HG03378 (cell line): ENCODE results near the gene CFAP299.

ENCODE experiments used
- ATAC-seq: cut with Tn5 transposase; IDR thresholded peaks from one replicate; pipeline ENCODE4 v1.9.1; 2021; ENCODE audit warnings: mild to moderate bottlenecking, moderate library complexity; ENCODE audit not compliant: unreplicated experiment

CFAP299 gene

GRCh38 chr4:80492761-80493160 lies 157.2 kb downstream of the CFAP299 start:
- ATAC-seq = peak; percentile 60

GRCh38 chr4:80495865-80496264 lies 160.3 kb downstream of the CFAP299 start:
- no peak for ATAC-seq

- no peak for ATAC-seq
Observed at GRCh38 chr4:80498725-80499124, 163.2 kb downstream of the CFAP299 start.

GRCh38 chr4:80500613-80501012 lies 165.1 kb downstream of the CFAP299 start:
- ATAC-seq = no peak

- ATAC-seq = no peak
Observed at GRCh38 chr4:80507077-80507476, 171.5 kb downstream of the CFAP299 start.

- ATAC-seq = peak; percentile 84
Observed at GRCh38 chr4:80507507-80507906, 172.0 kb downstream of the CFAP299 start.

- no peak for ATAC-seq
Observed at GRCh38 chr4:80515496-80515895, 180.0 kb downstream of the CFAP299 start.

GRCh38 chr4:80521438-80521837 lies 185.9 kb downstream of the CFAP299 start:
- peak; percentile 76 for ATAC-seq

- ATAC-seq = no peak
Observed at GRCh38 chr4:80526697-80527096, 191.2 kb downstream of the CFAP299 start.

- no peak for ATAC-seq
Observed at GRCh38 chr4:80529026-80529425, 193.5 kb downstream of the CFAP299 start.

- ATAC-seq = no peak
Observed at GRCh38 chr4:80532674-80533333, 197.3 kb downstream of the CFAP299 start.

- no peak for ATAC-seq
Observed at GRCh38 chr4:80535551-80535950, 200.0 kb downstream of the CFAP299 start.

- no peak for ATAC-seq
Observed at GRCh38 chr4:80538276-80538926, 202.9 kb downstream of the CFAP299 start.

- no peak for ATAC-seq
Observed at GRCh38 chr4:80539190-80539589, 203.7 kb downstream of the CFAP299 start.

- peak; percentile 2 for ATAC-seq
Observed at GRCh38 chr4:80540349-80540748, 204.8 kb downstream of the CFAP299 start.

- peak; percentile 98 for ATAC-seq
Observed at GRCh38 chr4:80540785-80541469, 205.4 kb downstream of the CFAP299 start.

GRCh38 chr4:80542747-80543146 lies 207.2 kb downstream of the CFAP299 start:
- no peak for ATAC-seq

- ATAC-seq = no peak
Observed at GRCh38 chr4:80560337-80560736, 224.8 kb downstream of the CFAP299 start.

GRCh38 chr4:80566203-80566872 lies 230.8 kb downstream of the CFAP299 start:
- no peak for ATAC-seq

- ATAC-seq = no peak
Observed at GRCh38 chr4:80568891-80569290, 233.4 kb downstream of the CFAP299 start.

GRCh38 chr4:80576796-80577195 lies 241.3 kb downstream of the CFAP299 start:
- no peak for ATAC-seq

- ATAC-seq = no peak
Observed at GRCh38 chr4:80578001-80578400, 242.5 kb downstream of the CFAP299 start.
